GM23248 (cell line): ENCODE results near the gene PLA2G2F.

ENCODE experiments used
- EZH2 ChIP-seq: fragments of 200-600 bp; sonication (generic); IDR thresholded peaks from 2 replicates; pipeline ENCODE4 v1.6.1; 2018; ENCODE audit warnings: antibody characterized with exemption, mild to moderate bottlenecking; ENCODE audit not compliant: insufficient read depth, poor library complexity, severe bottlenecking
- EZH2phosphoT487 ChIP-seq: fragments of 200-600 bp; sonication (generic); IDR thresholded peaks from 2 replicates; pipeline ENCODE4 v1.6.1; 2018; ENCODE audit warnings: antibody characterized with exemption, moderate library complexity, mild to moderate bottlenecking, low read depth; ENCODE audit not compliant: insufficient read depth

DNA sequence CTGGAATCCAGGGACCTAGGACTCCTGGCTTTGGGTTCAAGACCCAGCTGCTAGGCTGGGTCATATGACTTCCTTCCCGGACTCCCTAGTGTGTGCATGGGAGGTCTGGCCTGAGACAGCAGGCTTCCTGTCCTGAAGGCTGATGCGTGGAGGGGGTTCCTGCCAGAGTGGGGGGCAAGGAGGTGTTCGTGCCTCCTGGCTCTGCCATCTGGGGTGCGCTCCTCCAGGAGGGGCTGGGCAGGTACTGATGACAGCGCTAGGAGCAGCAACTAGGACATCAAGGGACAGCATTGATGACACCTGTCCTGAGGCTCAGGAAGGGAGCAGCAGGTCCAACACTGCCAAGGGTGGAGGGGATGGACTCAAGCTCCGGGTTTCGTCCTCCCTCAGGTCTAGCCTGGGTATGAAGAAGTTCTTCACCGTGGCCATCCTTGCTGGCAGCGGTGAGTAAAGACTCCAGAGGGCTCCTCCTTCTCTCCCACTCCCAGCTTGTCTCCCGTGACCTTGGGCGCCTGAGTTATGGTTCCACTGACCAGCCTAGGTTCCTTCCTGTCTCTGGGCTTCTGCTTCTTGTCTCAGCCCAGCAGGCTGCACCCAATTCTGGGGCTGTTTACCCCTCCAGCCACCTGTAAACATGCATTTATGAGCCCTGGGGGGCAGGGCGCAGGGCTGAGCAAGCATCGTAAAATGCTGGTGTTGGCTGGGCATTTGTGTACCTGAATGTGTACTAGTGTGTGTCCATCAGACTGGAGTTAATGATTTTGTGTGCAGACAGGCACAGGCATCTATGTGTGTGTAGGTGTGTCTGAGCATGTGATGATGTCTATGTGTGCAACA, 871 bp downstream of the PLA2G2F start:
- TF ChIP-seq EZH2phosphoT487, result no peak
- TF ChIP-seq EZH2, result no peak
